K562 (cell line): ENCODE data around the gene PNMA8A. TPM values are rescaled to one million over a fixed set of nuclear protein-coding genes. Genes with fewer than 3 reads are reported as not detected.

Experiments
- ATAC-seq: fragments of 200-7000 bp; cut with Tn5 transposase; 3 replicates; pipeline ENCODE4 v1.9.1; 2020; ENCODE audit warnings: moderate library complexity
- BruUV-seq: library from RNA; stranded (reverse); fragments of 400-500 nt; replicated peaks from 2 replicates; lab custom pipeline; 2021; lab: Mats Ljungman, UMichigan
- CTCF ChIA-PET: fragments of 300-600 bp; formaldehyde crosslinking; extraction: SDS; loops from one replicate; lab custom pipeline; 2021; ENCODE audit warnings: low intra/inter-chr PET ratio; lab: Yijun Ruan, JAX
- POLR2A ChIA-PET: fragments of 300-600, 350-650 bp; sonication (Branson Sonifier 250); formaldehyde crosslinking; extraction: SDS; loops from one replicate; lab custom pipeline; 2021; ENCODE audit warnings: antibody characterized with exemption, inconsistent platforms; lab: Yijun Ruan, JAX
- DNase-seq, 4 experiments: peaks; one replicate each; pipeline versions ENCODE4 v3.0.0 to v3.0.0-alpha.2; 2011 to 2018; ENCODE audit warnings: low spot score in 3 of 4, mixed read lengths in 3 of 4; ENCODE audit errors: extremely low read depth in 1 of 4
- FAIRE-seq: peaks from 2 replicates; lab custom pipeline; 2011; peaks lifted over from hg19 to GRCh38; lab: Jason Lieb, UNC
- H2AFZ ChIP-seq: 2 replicates; pipeline ENCODE4 v1.6.0; 2011; ENCODE audit warnings: low read depth, low read length, control low read depth, inconsistent platforms
- H3K27ac ChIP-seq: fragments of 200-600 bp; 3 replicates; pipeline ENCODE4 v1.8.0; 2011; ENCODE audit warnings: low read depth, mild to moderate bottlenecking, control low read depth, inconsistent platforms, low read length, moderate library complexity, mixed read lengths; ENCODE audit errors: extremely low read depth
- H3K27me3 ChIP-seq, 2 experiments: fragments of 300-600 bp in 1 of 2; 2 replicates in 1 of 2; 3 replicates in 1 of 2; pipeline versions ENCODE4 v1.6.0 to v1.8.0; 2011; ENCODE audit warnings: inconsistent platforms in 2 of 2, low read length in 2 of 2, mild to moderate bottlenecking in 1 of 2, mixed read lengths in 1 of 2, moderate library complexity in 1 of 2; ENCODE audit not compliant: control insufficient read depth in 2 of 2, insufficient read depth in 2 of 2
- H3K36me3 ChIP-seq: fragments of 300-600 bp; 3 replicates; pipeline ENCODE4 v1.8.0; 2011; ENCODE audit warnings: mild to moderate bottlenecking, low read length, inconsistent platforms; ENCODE audit not compliant: control insufficient read depth, insufficient read depth
- H3K4me1 ChIP-seq, 2 experiments: fragments of 200-600 bp in 1 of 2; replicated peaks in 1 of 2; 2 replicates in 1 of 2; 3 replicates in 1 of 2; pipeline versions ENCODE4 v1.5.1 to v1.8.0; 2011; ENCODE audit warnings: inconsistent platforms in 2 of 2, low read length in 2 of 2, mild to moderate bottlenecking in 1 of 2, mixed read lengths in 1 of 2, moderate library complexity in 1 of 2; ENCODE audit not compliant: control insufficient read depth in 2 of 2, insufficient read depth in 2 of 2
- H3K4me2 ChIP-seq: 2 replicates; pipeline ENCODE4 v1.6.1; 2011; ENCODE audit warnings: low read length, control low read depth, inconsistent platforms, mixed read lengths; ENCODE audit not compliant: insufficient read depth
- H3K4me3 ChIP-seq: fragments of 200-600 bp; sonication (generic), shearing (Covaris generic); 2 replicates; pipeline ENCODE4 v1.5.1; 2016; ENCODE audit warnings: control low read depth, inconsistent platforms
- H3K79me2 ChIP-seq: fragments of 200-600 bp; 3 replicates; pipeline ENCODE4 v1.8.0; 2011; ENCODE audit warnings: low read length, inconsistent platforms; ENCODE audit not compliant: control insufficient read depth, insufficient read depth
- H3K9ac ChIP-seq, 2 experiments: 2 replicates each; pipeline versions ENCODE4 v1.6.0 to v1.6.1; 2011; ENCODE audit warnings: low read depth in 2 of 2, low read length in 2 of 2, control low read depth in 1 of 2, inconsistent platforms in 1 of 2, mild to moderate bottlenecking in 1 of 2, mixed read lengths in 1 of 2; ENCODE audit not compliant: insufficient read depth in 1 of 2
- H3K9me1 ChIP-seq: one replicate; pipeline ENCODE4 v1.6.0; 2011; ENCODE audit warnings: inconsistent platforms, mild to moderate bottlenecking, low read length, moderate library complexity; ENCODE audit not compliant: control insufficient read depth, insufficient read depth
- H3K9me3 ChIP-seq: replicated peaks from 2 replicates; pipeline ENCODE4 v1.5.1; 2011; ENCODE audit warnings: low read depth, low read length, inconsistent platforms; ENCODE audit not compliant: control insufficient read depth, insufficient read depth
- H4K20me1 ChIP-seq: replicated peaks from 2 replicates; pipeline ENCODE4 v1.6.1; 2011; ENCODE audit warnings: low read length, inconsistent platforms, mixed read lengths; ENCODE audit not compliant: control insufficient read depth, insufficient read depth
- ESRRA ChIP-seq: fragments of 450-650 bp; IDR thresholded peaks from 2 replicates; pipeline ENCODE4 v1.6.1; 2014; ENCODE audit warnings: low read depth, mild to moderate bottlenecking, moderate library complexity, borderline replicate concordance
- POLR2H ChIP-seq: IDR thresholded peaks from 2 replicates; pipeline ENCODE4 v1.6.1; 2016; ENCODE audit warnings: missing genetic modification characterization, low read depth, mild to moderate bottlenecking, control low read depth, missing compliant biosample characterization, moderate library complexity
- RFX1 ChIP-seq: fragments of 450-650 bp; IDR thresholded peaks from 2 replicates; pipeline ENCODE4 v1.6.1; 2016; ENCODE audit warnings: mild to moderate bottlenecking, moderate library complexity
- RFX7 ChIP-seq: fragments of 250-450 bp; sonication (Bioruptor Pico); IDR thresholded peaks from 2 replicates; pipeline ENCODE4 v1.5.1; 2021; ENCODE audit warnings: mild to moderate bottlenecking
- USF1 ChIP-seq: sonication (generic); formaldehyde crosslinking; IDR thresholded peaks from 2 replicates; pipeline ENCODE4 v1.9.0; 2022; ENCODE audit warnings: mild to moderate bottlenecking, missing genetic modification reagents
- WGBS: fragments of 100-300 bp; shearing (Covaris generic); methylation state at CpG from one replicate; pipeline ENCODE4 v1.1.6; 2016; ENCODE audit warnings: low coverage, mixed read lengths; ENCODE audit not compliant: insufficient coverage; ENCODE audit errors: missing lambda C conversion rate; 5-methylcytosine and 5-hydroxymethylcytosine counted together
- in situ Hi-C: fragments of 300-500 bp; cut with MboI; formaldehyde crosslinking; loops from 4 replicates; pipeline ENCODE4 v1.15.0; 2018; ENCODE audit warnings: inconsistent platforms, mixed read lengths
- intact Hi-C: fragments of 100-400 bp; cut with micrococcal nuclease; formaldehyde crosslinking; loops from 2 replicates; pipeline ENCODE4 v1.14.2; 2022
- polyA plus RNA-seq, 8 experiments: library from polyadenylated mRNA; depleted of rRNA in 4 of 8; stranded (reverse) in 5 of 8; unstranded in 3 of 8; fragments of >200 nt; fragmentation: Nextera tagmentation in 2 of 8; fragmentation: Illumina TruSeq in 1 of 8; extraction: Ambion mirVana in 2 of 8; extraction: Trizol in 1 of 8; gene quantifications; 2 replicates each; pipeline versions ENCODE4 v1.2.1 to v1.2.3, GENCODE V29; 2011 to 2014; ENCODE audit warnings: inconsistent platforms in 1 of 8, missing spikeins in 1 of 8
- total RNA-seq, 7 experiments: library from RNA; depleted of rRNA in 6 of 7; stranded (reverse); fragments of >200 nt in 6 of 7; fragmentation: Illumina TruSeq in 2 of 7; extraction: Trizol in 2 of 7; gene quantifications; 2 replicates each; pipeline versions ENCODE4 v1.2.1 to v1.2.3, GENCODE V29; 2011 to 2021; ENCODE audit warnings: low replicate concordance in 1 of 7
- TF ChIP-seq, protein P1 (sequence below): sonication (generic); formaldehyde crosslinking; IDR thresholded peaks from 2 replicates; pipeline ENCODE4 v1.8.1; 2023; ENCODE audit warnings: missing genetic modification reagents, mild to moderate bottlenecking, borderline replicate concordance

The PNMA8A gene
- total and polyA plus RNA-seq, 9 of the 15 experiments (the other 6 are each of a cell fraction or from before 2014, with no cell fraction given): 6.6 to 23.8 (median 14.9) TPM

DNA sequence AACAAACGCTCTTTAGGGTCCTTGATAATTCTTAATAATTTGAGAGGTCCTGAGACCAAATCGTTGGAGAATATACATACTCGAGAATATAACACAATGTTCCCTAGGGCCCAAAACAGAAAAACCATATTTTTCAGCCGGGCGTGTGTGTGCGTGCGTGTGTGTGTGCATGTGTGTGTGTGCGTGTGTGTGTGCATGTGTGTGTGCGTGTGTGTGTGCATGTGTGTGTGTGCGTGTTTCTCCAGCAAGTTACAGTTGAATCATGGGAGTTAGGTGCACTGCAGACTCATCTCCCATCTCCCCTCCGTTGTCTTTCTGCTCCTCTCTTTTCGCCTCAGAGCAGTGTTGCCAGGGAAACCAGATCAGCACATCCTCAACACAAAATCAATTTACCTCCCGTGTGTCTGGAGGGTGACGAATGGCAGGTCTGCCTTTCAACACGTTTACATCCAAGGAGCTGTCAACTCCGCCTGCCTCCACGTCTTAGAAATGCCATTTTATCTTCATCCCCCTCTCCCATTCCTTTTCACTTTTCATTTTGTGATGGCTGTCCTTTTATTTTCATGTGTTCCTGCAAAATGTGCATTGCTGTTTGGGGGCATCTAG is 32.6 kb upstream of the PNMA8A start:
- H3K9ac ChIP-seq: no peak overlapping the region
- no TSS peak for BruUV-seq
- no peak for FAIRE-seq
- no peaks in the 10 kb centered on the region for H3K79me2 ChIP-seq
- no peak for TF ChIP-seq RFX7 (CRISPR knock-in tag)
- TF ChIP-seq RFX1: peak; percentile 36; the same call in 1 of the 2 replicates
- 6% methylated on average over 15 of the region's 17 CpGs for WGBS
- H4K20me1 ChIP-seq: no peaks in the 10 kb centered on the region
- H3K9me3 ChIP-seq: no peaks in the 10 kb centered on the region
- no peaks in the 10 kb centered on the region for H3K4me1 ChIP-seq
- no peak overlapping the region for H3K4me3 ChIP-seq
- intact Hi-C loops: no loop called here
- DNase-seq: no peak
- ChIA-PET CTCF (interaction anchor here (0.7 kb wide), 1 partner anchor 165 kb away, joined by 3 read pairs; no protein-coding TSS in a partner anchor), POLR2A (no interaction called here)
- no peak overlapping the region for H2AFZ ChIP-seq
- no peaks in the 10 kb centered on the region for H3K9me1 ChIP-seq
- H3K27me3 ChIP-seq: peaks cover 27 to 60% of the 10 kb centered on the region in 2 experiments
- H3K36me3 ChIP-seq: no peaks in the 10 kb centered on the region
- no peak overlapping the region for H3K4me2 ChIP-seq
- in situ Hi-C loops: no loop called here
- no peak for ATAC-seq
- no peak overlapping the region for H3K27ac ChIP-seq

DNA sequence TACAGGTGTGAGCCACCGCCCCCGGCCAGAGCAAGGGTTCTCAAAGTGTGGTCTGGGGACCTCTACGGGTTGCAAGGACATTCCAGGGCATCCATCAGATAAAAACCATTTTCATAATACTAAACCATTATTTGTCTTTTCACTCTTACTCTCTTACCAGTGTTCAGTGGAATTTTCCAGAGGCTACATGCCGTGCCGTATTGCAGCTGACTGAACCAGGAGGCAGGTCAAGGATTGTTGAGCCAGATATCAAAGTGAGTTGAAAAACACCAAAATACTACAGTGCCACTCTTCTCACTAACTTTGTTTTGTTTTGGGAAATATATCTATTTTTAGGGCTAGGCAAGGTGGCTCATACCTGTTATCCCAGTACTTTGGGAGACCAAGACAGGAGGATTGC is 31.5 kb upstream of the PNMA8A start:
- no peak overlapping the region for H3K4me3 ChIP-seq
- BruUV-seq: no TSS peak
- CTCF ChIA-PET: no interaction called here
- ATAC-seq (no peak), DNase-seq (no peak), FAIRE-seq (no peak)
- no peak overlapping the region for H3K9ac ChIP-seq
- intact Hi-C loops (no loop called here), in situ Hi-C loops (no loop called here)
- H3K79me2 ChIP-seq: no peaks in the 10 kb centered on the region
- POLR2A ChIA-PET: interaction anchor here (0.6 kb wide), 1 partner anchor 56 kb away, joined by 3 read pairs; no protein-coding TSS in a partner anchor
- H2AFZ ChIP-seq: no peak overlapping the region
- H3K4me2 ChIP-seq: no peak overlapping the region
- H3K9me1 ChIP-seq: no peaks in the 10 kb centered on the region
- H3K9me3 ChIP-seq: no peaks in the 10 kb centered on the region
- H3K36me3 ChIP-seq: no peaks in the 10 kb centered on the region
- peaks cover 26 to 53% of the 10 kb centered on the region in 2 experiments for H3K27me3 ChIP-seq
- 41% methylated on average over 5 of the region's 5 CpGs for WGBS
- H3K4me1 ChIP-seq: no peaks in the 10 kb centered on the region; a peak in 1 of 5 replicates
- TF ChIP-seq POLR2H (tag): no peak
- TF ChIP-seq, protein P1, sequence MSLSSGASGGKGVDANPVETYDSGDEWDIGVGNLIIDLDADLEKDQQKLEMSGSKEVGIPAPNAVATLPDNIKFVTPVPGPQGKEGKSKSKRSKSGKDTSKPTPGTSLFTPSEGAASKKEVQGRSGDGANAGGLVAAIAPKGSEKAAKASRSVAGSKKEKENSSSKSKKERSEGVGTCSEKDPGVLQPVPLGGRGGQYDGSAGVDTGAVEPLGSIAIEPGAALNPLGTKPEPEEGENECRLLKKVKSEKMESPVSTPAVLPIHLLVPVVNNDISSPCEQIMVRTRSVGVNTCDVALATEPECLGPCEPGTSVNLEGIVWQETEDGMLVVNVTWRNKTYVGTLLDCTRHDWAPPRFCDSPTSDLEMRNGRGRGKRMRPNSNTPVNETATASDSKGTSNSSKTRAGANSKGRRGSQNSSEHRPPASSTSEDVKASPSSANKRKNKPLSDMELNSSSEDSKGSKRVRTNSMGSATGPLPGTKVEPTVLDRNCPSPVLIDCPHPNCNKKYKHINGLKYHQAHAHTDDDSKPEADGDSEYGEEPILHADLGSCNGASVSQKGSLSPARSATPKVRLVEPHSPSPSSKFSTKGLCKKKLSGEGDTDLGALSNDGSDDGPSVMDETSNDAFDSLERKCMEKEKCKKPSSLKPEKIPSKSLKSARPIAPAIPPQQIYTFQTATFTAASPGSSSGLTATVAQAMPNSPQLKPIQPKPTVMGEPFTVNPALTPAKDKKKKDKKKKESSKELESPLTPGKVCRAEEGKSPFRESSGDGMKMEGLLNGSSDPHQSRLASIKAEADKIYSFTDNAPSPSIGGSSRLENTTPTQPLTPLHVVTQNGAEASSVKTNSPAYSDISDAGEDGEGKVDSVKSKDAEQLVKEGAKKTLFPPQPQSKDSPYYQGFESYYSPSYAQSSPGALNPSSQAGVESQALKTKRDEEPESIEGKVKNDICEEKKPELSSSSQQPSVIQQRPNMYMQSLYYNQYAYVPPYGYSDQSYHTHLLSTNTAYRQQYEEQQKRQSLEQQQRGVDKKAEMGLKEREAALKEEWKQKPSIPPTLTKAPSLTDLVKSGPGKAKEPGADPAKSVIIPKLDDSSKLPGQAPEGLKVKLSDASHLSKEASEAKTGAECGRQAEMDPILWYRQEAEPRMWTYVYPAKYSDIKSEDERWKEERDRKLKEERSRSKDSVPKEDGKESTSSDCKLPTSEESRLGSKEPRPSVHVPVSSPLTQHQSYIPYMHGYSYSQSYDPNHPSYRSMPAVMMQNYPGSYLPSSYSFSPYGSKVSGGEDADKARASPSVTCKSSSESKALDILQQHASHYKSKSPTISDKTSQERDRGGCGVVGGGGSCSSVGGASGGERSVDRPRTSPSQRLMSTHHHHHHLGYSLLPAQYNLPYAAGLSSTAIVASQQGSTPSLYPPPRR (CRISPR knock-in tag): no peak
- no peak for TF ChIP-seq USF1
- TF ChIP-seq ESRRA: no peak
- H3K27ac ChIP-seq: no peak overlapping the region
- no peaks in the 10 kb centered on the region for H4K20me1 ChIP-seq
